Measurements from ENCODE around the gene ADORA2A.

The ADORA2A gene

DNA sequence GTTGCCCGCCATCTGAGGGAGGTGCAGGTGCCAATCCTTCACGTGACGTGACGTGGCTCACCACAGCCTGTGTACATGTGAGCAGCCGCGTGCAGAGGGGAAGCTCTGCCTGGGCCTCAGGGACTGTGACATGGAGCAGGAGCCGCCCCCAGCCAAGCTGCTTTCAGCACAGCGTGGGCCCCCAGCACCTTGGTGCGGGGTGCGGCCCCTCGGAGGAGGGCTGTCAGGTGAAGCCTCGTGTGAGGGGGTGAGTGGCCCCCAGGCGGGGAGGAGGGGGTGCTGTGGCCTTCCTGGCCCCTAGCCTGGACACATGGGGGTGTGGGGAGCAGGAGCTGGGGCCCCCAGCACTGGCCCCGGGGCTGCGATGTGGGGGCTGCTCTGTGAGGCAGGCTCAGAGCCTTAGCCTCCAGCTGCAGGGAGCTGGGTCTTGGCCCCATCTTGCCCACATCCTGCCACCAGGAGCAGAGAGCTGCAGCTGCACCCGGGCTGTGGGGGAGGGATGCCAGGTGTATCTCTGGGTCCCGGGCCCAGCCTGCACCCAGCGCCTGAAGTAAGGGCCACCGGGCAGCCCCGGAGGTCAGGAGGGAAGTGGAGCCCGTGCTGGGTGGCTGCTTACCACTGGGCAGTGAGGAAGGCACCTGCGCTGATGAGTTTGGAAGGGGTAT, at the start of gene ADORA2A:
TSS of gene ADORA2A (plus strand) at position 100 of the 665 bp plus-strand sequence. CDS start 5,806 bp downstream, outside the sequence.
- no peak for DNase-seq

DNA sequence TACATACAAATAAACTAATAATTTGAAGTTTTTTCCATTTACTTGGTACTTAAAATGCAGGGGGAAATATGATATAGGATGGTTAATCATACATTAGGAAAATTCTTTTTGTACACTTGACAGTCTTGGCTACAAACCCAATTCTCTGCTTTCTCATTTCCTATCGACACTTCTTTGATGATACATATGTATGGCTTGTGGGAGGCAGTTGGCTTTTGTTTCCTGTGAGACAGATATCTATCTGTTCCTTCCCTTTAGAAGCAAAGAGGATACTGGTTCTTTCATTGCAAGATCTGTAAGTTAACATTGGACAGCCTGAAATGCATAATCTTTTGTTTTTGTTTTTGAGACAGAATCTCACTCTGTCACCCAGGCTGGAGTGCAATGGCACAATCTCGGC, 47.9 kb upstream of the ADORA2A start:
- peak; percentile 13 for DNase-seq

DNA sequence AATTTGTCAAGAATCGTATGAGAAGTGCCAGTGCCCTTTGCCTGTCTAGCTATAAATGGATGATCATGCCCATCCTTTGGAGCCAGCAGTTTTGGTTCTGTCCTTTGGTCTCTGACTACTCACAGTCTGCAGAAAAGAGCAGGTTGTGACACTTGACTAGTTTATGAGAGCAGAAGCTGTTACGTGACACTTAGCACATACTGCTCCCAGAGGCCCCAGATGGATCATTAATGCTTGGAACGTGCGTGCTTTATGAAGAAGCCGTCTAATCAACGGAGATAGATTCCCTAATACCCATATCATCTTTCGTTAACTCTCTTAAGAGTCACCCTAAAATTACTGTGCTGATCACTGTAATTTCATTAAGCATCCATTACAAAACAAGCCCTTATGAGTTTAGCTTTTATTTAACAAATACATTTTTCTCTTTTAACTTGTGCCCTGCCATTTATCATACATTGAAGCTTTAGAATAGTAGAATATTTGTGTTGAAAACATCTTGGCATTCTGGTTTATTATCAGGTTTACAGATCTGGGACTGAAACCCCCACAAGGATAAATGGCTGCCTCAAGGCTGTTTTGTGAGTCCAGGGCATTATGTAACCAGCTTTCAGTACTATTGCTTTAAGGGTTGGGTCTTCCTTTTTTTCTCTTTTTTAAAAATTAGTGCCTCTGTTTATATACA, 47.0 kb upstream of the ADORA2A start:
- peak; percentile 91 for DNase-seq

DNA sequence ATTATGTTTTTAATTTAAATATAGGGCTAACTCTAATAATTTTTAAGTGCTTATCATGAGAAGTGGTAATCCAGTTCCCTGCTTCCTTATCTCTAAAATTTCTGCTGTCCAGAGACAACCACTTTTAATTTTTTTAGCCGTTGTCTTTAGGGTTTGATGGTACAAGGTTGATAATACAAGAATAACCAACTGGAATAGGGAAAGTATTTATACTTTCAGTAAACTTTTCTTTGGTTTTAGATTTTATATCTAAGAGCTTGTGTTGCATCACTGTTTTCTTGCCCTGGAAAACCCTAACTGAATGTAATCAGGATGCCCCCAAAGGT, 46.5 kb upstream of the ADORA2A start:
- DNase-seq: no peak

DNA sequence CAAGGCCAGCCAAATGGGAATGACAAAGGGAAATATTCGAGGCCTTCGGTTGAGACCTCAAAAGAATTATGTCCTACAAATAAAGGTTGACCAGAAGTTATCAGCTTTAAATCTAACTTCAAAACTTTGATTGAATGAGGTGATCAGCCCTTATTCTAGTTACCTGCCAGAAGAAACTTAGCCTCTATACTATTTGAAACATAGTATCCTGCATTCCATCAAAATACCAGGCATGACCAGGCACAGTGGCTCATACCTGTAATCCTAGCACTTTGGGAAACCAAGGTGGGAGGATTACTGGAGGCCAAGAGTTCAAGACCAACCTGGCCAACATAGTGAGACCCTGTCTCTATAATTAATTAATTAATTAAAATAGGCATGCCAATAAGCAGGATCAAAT, 44.3 kb upstream of the ADORA2A start:
- no peak for DNase-seq

DNA sequence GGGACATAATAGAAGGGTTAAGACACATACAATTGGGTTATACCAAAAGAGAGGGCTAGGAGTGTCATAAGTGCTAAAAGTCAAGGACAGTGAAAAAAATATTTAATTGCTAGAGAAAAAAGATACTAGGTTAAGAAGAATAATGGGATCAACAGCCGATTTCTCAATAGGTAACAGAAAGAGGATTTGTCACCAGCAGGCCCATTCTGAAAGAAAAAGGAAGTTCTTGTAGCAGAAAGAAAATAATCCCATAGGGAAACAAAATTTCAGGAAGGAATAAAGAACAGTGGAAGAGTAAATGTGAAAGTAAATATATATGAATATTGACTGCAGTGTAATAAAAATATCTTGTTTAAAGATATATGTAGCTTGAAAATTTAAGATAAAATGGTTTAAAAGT, 43.3 kb upstream of the ADORA2A start:
- no peak for DNase-seq

DNA sequence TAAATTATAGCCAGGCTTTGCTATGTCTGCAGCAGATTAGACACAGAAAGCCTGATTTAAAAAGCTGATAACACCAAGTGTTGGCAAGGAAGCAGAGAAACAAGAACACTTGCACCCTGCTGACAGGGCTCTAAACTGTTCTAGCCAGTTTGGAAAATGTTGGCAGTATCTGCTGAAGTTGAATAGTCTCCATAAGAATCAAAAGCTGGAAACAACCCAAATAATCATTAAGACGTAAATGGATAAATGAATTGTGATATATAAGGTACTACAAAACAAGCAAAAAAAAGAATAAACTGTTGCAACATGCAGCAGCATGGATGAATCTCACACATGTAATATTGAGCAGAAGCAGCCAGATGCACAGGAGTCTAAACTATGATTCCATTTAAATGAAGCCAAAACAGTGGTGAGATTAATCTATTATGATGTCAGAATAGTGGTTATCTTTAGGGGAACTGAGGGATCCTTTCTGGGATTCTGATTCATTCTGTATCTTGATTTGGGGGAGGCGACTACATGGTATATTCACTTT, 40.4 kb upstream of the ADORA2A start:
- no peak for DNase-seq

DNA sequence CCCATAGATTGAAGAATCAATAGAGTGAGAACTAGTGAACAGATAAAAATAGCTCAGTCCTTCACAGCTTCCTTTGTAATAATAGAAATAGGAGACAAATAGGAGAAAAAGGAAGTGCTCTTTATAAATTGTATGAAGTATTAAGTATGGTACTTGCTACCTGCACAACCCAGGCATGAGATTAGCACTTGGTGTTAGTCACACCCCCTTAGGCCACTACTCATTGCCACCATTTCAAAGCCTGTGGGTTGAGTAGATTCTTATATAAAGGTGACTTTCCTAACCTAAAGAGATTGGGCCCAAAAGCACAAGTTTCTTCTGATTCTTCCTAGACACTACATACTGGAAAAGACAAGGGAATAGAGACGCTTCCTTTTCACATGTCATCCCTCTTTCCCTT, 37.7 kb upstream of the ADORA2A start:
- DNase-seq: no peak

DNA sequence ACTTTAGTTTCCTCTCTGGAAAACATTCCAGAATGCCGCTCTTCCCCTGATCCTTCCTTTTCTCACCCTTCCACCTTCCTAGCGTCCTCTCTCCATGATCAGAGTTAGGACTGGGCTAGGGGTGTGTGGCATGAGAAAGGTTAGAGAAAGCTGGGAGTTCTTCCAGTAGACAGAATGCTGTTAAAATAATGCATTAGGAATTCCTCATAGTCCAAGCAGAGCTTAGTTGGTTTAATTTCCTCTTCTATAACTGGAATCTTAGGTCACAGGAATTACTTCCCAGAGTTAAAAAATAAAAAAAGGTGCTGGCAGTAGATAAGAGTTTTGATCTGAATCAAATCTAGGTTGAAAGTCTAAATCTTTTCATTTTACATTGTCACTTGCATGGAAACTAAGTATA, 37.2 kb upstream of the ADORA2A start:
- DNase-seq: no peak

DNA sequence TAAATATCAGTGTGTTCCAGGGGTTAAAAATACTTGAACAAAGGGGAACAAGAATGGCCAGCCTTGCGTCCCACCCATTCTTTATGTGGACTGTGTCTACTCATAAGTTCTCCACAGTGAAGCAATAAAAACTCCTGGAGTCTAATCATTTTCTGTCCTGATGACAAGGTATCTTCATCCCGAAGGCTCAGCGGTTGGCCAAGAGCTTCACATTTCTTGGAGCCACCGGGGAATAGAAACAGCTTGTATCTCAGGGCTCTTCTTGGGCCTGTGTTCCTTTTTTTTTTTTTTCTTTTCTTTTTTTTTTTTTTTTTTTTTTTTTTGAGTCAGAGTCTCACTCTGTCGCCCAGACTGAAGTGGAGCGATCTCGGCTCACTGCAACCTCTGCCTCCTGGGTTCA, 36.8 kb upstream of the ADORA2A start:
- DNase-seq: no peak

DNA sequence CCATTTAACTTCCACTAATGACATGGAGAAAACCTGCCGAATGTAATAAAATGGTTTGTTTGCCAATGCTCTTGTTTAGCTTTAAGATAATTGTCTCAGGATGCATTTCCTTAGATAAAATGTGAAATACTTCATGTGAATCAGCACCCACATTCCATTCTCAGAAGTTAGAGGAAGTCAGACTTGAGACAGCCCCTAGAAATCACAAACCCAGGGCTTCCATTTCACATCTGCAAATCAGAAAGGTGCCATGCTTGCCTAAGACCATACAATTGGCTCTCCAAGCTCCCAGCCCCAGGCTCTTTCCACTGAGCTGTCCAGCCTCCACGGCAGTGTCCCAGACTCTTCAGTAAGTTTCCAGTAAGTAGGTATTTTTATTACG, 35.6 kb upstream of the ADORA2A start:
- DNase-seq: peak; percentile 44

DNA sequence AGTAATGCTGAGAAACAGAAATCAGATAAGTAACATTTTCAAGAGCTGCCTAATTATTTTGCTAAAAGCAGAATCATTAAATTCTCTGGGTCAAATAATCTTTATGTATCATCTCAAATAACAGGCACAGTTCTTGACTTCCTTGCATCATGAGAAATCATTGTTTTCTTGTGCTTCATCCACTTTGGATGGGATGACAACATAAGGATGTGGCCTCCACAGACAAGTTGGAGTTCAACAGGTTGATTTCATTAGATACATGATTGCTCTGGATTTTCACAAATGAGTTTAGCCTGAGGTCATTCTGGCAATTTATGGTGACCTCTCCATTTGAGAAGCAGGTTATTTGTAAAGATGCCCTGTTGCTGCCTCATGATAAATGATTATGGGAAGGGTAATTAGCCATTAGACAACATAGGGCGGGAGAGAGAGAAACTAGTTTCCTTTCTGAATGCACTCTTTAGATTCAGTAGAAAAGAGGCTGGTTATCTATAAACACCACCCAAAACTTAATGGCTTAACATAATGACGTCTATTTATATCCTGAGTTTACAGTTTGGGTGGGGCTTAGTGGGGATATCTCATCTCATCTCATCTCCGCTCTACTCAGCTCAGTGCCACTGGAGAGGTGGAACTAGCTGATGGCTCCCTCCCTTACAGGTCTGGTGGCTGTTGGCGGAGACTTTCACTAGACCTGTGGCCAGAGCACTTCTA, 35.0 kb upstream of the ADORA2A start:
- DNase-seq: peak; percentile 90

DNA sequence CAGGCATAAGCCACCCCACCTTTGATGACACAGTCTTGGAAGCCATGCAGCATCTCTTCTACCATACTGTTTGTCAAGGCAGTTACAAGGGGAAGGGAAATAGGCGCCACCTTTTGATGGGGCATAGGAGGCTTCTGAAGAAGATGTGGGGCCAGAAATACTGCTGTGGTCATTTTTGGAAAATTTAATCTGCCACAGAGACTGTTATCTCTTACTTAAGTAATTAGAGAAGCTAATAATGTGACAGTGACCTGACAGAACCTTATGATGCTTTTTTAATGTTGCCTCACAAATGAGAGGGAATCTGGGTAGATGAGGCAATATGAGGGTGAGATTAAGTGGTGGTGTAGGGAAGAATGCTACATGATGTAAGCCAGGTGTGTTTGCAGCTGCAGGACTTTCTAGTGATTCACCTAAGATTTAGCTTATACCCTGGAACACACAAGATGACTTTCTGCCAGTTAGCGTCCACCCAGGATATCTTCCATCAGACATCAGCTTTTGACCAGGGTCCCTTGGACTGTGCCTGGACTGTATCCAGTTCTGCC, 34.3 kb upstream of the ADORA2A start:
- no peak for DNase-seq

DNA sequence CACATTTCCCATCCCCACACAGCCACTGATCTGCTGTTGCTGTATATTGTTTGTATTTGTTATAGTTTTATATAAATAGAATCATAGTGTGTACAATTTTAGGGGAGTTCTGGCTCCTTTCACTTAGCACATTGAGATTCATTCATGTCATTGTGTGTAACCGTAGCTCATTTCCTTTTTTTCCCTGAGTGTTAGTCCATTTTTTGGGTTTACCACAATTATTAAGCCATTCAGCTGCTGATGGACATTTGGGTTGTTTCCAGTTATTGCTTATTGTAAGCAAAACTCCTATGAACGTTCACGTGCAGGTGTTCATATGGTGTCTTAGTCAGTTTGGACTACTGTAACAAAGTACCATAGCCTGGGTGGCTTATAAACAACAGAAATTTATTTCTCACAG, 33.6 kb upstream of the ADORA2A start:
- DNase-seq: no peak

DNA sequence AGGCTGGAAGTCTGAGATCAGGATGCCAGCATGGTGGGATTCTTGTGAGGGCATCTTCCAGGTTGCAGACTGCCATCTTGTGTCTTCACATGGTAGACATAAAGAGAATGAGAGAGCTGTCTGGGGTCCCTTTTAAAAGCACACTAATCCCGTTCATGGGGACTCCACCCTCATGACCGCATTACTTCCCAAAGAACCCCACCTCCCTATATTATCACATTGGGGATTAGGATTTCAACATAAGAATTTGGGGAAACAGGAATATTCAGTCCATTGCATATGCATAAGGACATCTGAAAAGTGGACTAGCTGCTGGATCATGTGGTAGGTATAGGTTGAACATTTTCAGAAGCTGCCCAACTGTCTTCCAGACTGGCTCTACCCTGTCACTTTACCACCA, 33.1 kb upstream of the ADORA2A start:
- DNase-seq: no peak

DNA sequence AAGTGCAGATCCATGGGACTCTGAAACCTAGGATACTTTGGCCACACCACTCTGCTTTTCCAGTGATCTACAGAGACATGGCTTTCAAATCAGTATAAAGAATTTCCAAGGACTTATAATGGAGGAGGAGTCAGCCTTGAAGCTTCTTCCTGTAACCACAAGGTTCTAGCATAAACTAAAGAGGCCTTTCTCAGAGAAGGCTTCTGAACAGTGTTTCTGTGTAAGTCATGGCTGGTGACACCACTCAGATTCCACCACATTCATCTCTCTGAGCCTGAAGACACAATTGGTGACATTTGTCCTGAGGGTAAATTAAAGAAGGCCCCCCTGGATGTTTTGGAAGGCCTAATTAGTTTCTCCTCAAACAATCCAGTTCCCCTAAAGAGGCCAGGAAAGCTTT, 29.0 kb upstream of the ADORA2A start:
- no peak for DNase-seq

DNA sequence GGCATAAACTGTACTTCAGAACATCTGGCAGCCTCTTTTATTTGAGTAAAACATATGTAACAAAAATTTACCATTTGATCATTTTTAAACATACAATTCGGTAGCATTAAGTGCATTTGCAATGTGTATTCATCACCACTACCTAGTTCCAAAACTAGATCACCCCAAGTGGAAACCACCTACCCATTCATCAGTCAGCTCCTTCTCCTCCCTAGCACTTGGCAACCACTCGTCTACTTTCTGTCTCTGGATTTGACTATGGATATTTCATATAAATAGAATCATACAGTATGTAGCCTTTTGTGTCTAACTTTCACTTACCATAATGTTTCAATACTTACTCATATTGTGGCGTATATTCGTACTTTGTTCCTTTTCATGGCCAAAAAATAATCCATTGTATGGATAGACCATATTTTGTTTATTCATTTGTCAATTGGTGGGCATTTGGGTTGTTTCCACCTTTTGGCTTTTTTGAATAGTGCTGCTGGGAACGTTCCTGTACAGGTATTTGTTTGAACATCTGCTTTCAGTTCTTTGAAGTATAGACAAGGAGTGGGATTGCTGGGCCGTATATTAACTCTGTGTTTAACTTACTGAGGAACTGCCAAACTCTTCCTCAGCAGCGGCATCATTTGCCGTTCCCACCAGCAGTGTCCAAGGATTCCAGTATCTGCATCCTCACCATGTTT, 27.2 kb upstream of the ADORA2A start:
- no peak for DNase-seq

DNA sequence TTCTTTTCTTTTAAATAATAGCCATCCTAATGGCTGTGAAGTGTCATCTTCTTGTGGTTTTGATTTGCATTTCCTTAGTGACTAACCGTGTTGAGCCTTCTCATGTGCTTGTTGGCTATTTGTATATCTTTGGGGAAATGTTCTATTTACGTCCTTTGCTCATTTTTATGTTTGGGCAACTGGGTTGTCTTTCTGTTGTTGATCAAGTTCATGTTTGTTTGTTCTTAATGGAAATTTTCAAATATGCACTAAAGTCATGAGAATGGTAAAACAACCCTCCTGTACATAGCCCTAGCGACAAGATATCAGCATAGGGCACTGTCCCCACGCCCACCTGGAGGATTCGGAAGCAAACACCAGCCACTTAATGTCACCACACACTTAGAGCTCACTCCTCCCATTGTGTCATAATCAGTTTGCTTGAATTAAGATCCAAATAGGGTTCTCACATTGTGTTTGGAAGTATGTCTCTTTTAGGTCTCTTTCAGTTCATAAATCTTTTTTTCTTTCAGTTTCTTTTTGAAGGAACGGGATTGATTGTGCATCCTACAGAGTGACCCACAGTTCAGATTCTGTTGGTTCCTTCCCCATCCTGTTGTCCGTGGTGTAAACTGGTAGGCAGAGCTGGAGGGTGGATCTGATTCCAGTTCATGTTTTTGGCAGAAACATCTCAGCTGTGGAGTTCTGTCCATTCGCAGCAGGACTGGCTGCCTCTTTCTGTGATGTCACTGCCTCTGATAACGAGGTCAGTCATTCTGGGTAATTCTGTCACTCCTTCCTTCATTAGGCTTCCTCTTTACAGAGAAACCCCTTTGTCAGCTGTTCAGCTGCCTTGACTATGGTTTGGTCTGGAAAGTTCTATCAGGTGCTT, 26.4 kb upstream of the ADORA2A start:
- DNase-seq: no peak

DNA sequence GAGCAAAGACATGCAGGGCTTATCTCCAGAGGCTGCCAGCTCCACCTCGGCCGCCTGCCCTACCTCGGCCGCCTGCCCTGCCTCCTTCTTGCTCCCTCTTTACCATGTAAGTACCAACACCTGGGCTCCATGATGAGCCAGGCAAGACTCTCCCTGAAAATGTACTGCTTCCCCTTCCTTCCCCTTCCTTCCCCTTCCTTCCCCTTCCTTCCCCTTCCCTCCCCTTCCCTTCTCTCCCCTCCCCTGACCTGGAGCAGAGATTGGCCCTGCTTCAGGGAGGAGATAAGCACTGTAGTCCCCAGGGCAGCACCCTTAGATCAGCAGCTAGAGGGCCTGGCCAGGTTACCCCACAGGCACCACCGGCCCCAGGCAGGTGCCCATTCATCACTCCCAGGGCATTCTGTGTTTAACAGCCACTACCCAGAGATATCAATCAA, 25.4 kb upstream of the ADORA2A start:
- peak; percentile 57 for DNase-seq

DNA sequence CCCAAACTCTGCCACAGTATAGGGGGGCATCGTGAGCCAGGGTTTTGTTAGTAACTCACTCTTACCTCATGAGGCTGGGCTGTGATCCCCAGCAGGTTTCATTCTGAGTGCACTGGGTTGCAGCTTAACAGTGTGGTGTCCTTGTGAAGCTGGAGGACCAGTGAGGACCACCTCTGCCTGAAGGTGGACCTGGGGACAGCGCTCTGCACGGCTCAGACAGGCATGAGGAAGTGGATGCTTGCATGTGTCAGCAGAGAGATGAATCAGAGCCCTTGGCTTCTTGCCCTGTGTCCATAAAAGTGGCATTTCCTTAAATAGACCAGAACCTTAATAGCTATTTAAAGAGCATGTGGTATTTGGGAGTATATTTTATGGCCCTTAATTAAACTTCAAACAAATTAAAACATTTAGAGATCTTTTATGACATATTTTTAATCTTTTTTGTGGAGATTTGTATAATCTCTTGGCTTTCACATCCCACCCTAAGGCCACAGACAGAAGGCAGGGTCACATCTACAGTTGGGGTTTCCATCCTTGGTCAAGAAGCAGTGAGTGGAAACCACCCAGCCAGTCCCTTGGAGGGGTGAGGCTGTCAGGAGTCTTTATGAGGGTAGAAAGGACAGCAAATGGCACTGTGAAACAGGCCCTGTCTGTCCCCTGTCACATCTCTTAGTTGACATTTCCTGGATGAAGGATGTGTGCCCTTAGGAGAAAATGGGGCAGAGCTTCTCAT, 24.8 kb upstream of the ADORA2A start:
- DNase-seq: peak; percentile 96

DNA sequence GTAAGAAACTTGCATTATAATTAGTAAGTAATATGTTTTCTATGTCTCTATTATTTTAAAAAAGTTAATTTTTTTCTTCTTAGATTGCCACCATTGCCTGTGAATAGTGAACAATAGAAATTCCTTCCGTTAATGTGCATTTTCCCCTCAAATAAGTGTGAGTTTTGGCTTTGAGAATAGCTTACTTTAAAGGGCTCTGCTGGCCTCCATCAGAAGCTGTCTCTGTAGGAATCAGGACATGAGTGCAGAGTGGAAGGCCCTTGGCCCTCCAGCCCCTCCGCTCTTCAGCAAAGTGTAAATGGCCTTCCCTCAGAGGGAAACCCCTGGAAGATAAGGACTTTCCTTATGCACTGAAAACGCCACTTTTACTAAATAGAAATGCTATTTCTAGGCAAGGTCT, 24.1 kb upstream of the ADORA2A start:
- DNase-seq: no peak
